Fibroblast of lung (primary cell): ENCODE results near the gene CWH43. TPM values are rescaled to one million over a fixed set of nuclear protein-coding genes. Genes with fewer than 3 reads are reported as not detected.
"Not testable (repeated sequence)": the region's sequence is repeated elsewhere in the genome, so short reads cannot be mapped to it uniquely, and the experiment has no call there.

Experiments
- DNase-seq, 2 donors: peaks; one replicate each; pipeline versions ENCODE4 v3.0.0 to v3.0.0-alpha.2; 2010; ENCODE audit warnings: low read depth in 2 of 2
- H2AFZ ChIP-seq: 2 replicates; pipeline ENCODE4 v1.5.1; 2012; ENCODE audit warnings: low read length, control low read depth, inconsistent platforms
- H3K27ac ChIP-seq: 2 replicates; pipeline ENCODE4 v1.5.1; 2011; ENCODE audit warnings: low read length, control low read depth; ENCODE audit not compliant: insufficient read depth
- H3K27me3 ChIP-seq: 2 replicates; pipeline ENCODE4 v1.5.1; 2011; ENCODE audit warnings: mild to moderate bottlenecking, low read length; ENCODE audit not compliant: control insufficient read depth, insufficient read depth
- H3K36me3 ChIP-seq: 2 replicates; pipeline ENCODE4 v1.5.1; 2011; ENCODE audit warnings: low read length; ENCODE audit not compliant: control insufficient read depth, insufficient read depth
- H3K4me1 ChIP-seq: 2 replicates; pipeline ENCODE4 v1.5.1; 2011; ENCODE audit warnings: low read length; ENCODE audit not compliant: control insufficient read depth, insufficient read depth; ENCODE audit errors: extremely low read depth
- H3K4me2 ChIP-seq: 2 replicates; pipeline ENCODE4 v1.5.1; 2011; ENCODE audit warnings: low read length, control low read depth; ENCODE audit not compliant: insufficient read depth; ENCODE audit errors: extremely low read depth
- H3K4me3 ChIP-seq, 4 experiments: fragments of 200-600 bp in 1 of 4; sonication (generic) in 1 of 4; replicated peaks in 1 of 4; 2 replicates each; pipeline ENCODE4 v1.5.1; 2011 to 2016; ENCODE audit warnings: low read length in 4 of 4, low read depth in 3 of 4, mild to moderate bottlenecking in 3 of 4, control low read depth in 2 of 4, inconsistent platforms in 1 of 4, mixed read lengths in 1 of 4; ENCODE audit not compliant: insufficient read depth in 1 of 4; ENCODE audit errors: control extremely low read depth in 1 of 4
- H3K79me2 ChIP-seq: 2 replicates; pipeline ENCODE4 v1.5.1; 2012; ENCODE audit warnings: mild to moderate bottlenecking, low read length, inconsistent platforms; ENCODE audit not compliant: control insufficient read depth, insufficient read depth
- H3K9ac ChIP-seq: 2 replicates; pipeline ENCODE4 v1.5.1; 2011; ENCODE audit warnings: mild to moderate bottlenecking, low read length, control low read depth; ENCODE audit not compliant: insufficient read depth
- H3K9me3 ChIP-seq: 2 replicates; pipeline ENCODE4 v1.5.1; 2012; ENCODE audit warnings: low read depth, low read length; ENCODE audit not compliant: control insufficient read depth, insufficient read depth
- H4K20me1 ChIP-seq: 2 replicates; pipeline ENCODE4 v1.5.1; 2011; ENCODE audit warnings: low read length; ENCODE audit not compliant: control insufficient read depth, insufficient read depth; ENCODE audit errors: extremely low read depth
- polyA plus RNA-seq, 2 donors: library from polyadenylated mRNA; depleted of rRNA in 1 of 2; stranded (reverse) in 1 of 2; unstranded in 1 of 2; fragments of >200 nt; gene quantifications; 2 replicates each; pipeline ENCODE4 v1.2.1, GENCODE V29; 2011 to 2012; ENCODE audit warnings: missing spikeins in 1 of 2
- total RNA-seq: library from RNA; depleted of rRNA; stranded (reverse); fragments of >200 nt; gene quantifications from 2 replicates; pipeline ENCODE4 v1.2.1, GENCODE V29; 2014

CWH43 gene
- total and polyA plus RNA-seq, 2 donors (not counting 1 experiment from before 2014, with no cell fraction given), result not detected

- H4K20me1 ChIP-seq, H2AFZ ChIP-seq, H3K4me3 ChIP-seq, H3K27ac ChIP-seq, H3K4me1 ChIP-seq, H3K79me2 ChIP-seq, H3K36me3 ChIP-seq, H3K4me2 ChIP-seq, H3K9ac ChIP-seq, H3K27me3 ChIP-seq, DNase-seq: not testable (repeated sequence)
- peaks cover 12% of the 10 kb centered on the region for H3K9me3 ChIP-seq
These were observed 110.1 kb downstream of the CWH43 start for GRCh38 chr4:49096215-49096614.

GRCh38 chr4:49096627-49097026, 110.6 kb downstream of the CWH43 start:
- H3K27ac ChIP-seq, H2AFZ ChIP-seq, H3K27me3 ChIP-seq, H4K20me1 ChIP-seq, H3K9me3 ChIP-seq, H3K79me2 ChIP-seq, H3K9ac ChIP-seq, H3K36me3 ChIP-seq, H3K4me1 ChIP-seq, H3K4me2 ChIP-seq, DNase-seq, H3K4me3 ChIP-seq: not testable (repeated sequence)

- not testable (repeated sequence) for DNase-seq, H2AFZ ChIP-seq, H3K4me2 ChIP-seq, H3K79me2 ChIP-seq, H3K4me1 ChIP-seq, H3K36me3 ChIP-seq, H3K9me3 ChIP-seq, H3K9ac ChIP-seq, H4K20me1 ChIP-seq, H3K27me3 ChIP-seq, H3K27ac ChIP-seq, H3K4me3 ChIP-seq
These were observed 111.0 kb downstream of the CWH43 start for GRCh38 chr4:49097071-49097470.

GRCh38 chr4:49097505-49097904, 111.4 kb downstream of the CWH43 start:
- not testable (repeated sequence) for H3K4me1 ChIP-seq, H3K4me3 ChIP-seq, H3K79me2 ChIP-seq, H3K9ac ChIP-seq, H3K27ac ChIP-seq, H2AFZ ChIP-seq, DNase-seq, H3K27me3 ChIP-seq, H4K20me1 ChIP-seq, H3K9me3 ChIP-seq, H3K36me3 ChIP-seq, H3K4me2 ChIP-seq

GRCh38 chr4:49098034-49098759, 112.1 kb downstream of the CWH43 start:
- H3K4me1 ChIP-seq, DNase-seq, H3K79me2 ChIP-seq, H3K27me3 ChIP-seq, H3K27ac ChIP-seq, H3K4me2 ChIP-seq, H3K9me3 ChIP-seq, H3K36me3 ChIP-seq, H3K4me3 ChIP-seq, H4K20me1 ChIP-seq, H3K9ac ChIP-seq, H2AFZ ChIP-seq: not testable (repeated sequence)

GRCh38 chr4:49099831-49100444, 113.9 kb downstream of the CWH43 start:
- not testable (repeated sequence) for H3K36me3 ChIP-seq, H4K20me1 ChIP-seq, H3K27me3 ChIP-seq, H3K4me1 ChIP-seq, H3K9ac ChIP-seq, H2AFZ ChIP-seq, H3K4me3 ChIP-seq, H3K9me3 ChIP-seq, DNase-seq, H3K4me2 ChIP-seq, H3K79me2 ChIP-seq, H3K27ac ChIP-seq
